Measurements from ENCODE around the gene ABCB6.

DNA sequence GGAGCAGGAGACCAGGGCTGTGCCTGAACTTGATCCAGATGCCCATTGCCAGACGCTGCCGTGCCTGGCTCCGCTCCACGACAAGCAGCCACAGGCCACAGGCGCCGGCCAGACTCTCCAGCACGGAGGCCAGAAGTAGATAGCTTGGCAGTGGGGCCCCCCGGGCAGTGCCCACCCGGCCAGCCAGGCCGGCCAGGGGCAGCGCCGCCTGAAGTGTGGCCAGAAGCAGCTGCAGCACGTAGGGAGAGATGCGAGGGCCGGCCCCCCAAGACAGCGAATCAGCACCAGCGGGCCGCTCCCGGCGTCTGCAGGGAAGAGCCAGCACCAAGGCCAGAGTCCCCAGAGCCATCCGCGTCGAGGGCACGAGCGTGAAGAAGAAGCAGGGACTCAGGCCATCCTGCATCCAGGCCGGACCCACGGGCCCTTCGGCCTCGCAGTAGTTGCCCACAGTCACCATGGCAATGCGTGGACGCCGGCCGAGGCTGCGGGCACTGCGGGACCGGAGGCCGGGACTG is 484 bp downstream of the ABCB6 start:
- TF ChIP-seq POLR2A (IDR thresholded peaks at IDR 0.05; ENCODE audit: low read length) (no peak), GATA1 (IDR thresholded peaks at IDR 0.05; ENCODE audit: low read depth, low read length) (no peak)

Measured in erythroblast (primary cell).